HepG2 (cell line): ENCODE data around the gene CADPS.

Source experiments
- EP300 ChIP-seq, 3 experiments: sonication (generic) in 1 of 3; formaldehyde crosslinking in 1 of 3; IDR thresholded peaks; 2 replicates each; pipeline versions ENCODE4 v1.5.1 to v1.6.1; 2011 to 2020; ENCODE audit warnings: low read depth in 2 of 3, low read length in 2 of 3, borderline replicate concordance in 1 of 3, improper control_type of control experiment in 1 of 3, mild to moderate bottlenecking in 1 of 3, missing genetic modification reagents in 1 of 3, moderate library complexity in 1 of 3
- HDAC2 ChIP-seq: sonication (generic); formaldehyde crosslinking; IDR thresholded peaks from 2 replicates; pipeline ENCODE4 v1.4.0; 2020; ENCODE audit warnings: missing genetic modification reagents
- HOXA9 ChIP-seq: sonication (generic); formaldehyde crosslinking; IDR thresholded peaks from 2 replicates; pipeline ENCODE4 v1.8.1; 2022; ENCODE audit warnings: missing genetic modification reagents, mild to moderate bottlenecking, moderate library complexity, borderline replicate concordance
- NFKB2 ChIP-seq: sonication (generic); formaldehyde crosslinking; IDR thresholded peaks from 2 replicates; pipeline ENCODE4 v1.4.0; 2020; ENCODE audit warnings: missing genetic modification reagents, borderline replicate concordance
- POLR2A ChIP-seq, 2 experiments: IDR thresholded peaks; 2 replicates each; pipeline ENCODE4 v1.6.1; 2011; ENCODE audit warnings: low read depth in 2 of 2, low read length in 2 of 2, mild to moderate bottlenecking in 1 of 2, moderate library complexity in 1 of 2; ENCODE audit not compliant: insufficient read depth in 1 of 2
- RFX5 ChIP-seq: IDR thresholded peaks from 2 replicates; pipeline ENCODE4 v1.6.1; 2011; ENCODE audit warnings: low read depth, low read length, improper control_type of control experiment
- XBP1 ChIP-seq: sonication (generic); formaldehyde crosslinking; IDR thresholded peaks from 2 replicates; pipeline ENCODE4 v1.5.0; 2020; ENCODE audit warnings: missing genetic modification reagents
- ZNF282 ChIP-seq: fragments of 450-650 bp; IDR thresholded peaks from 2 replicates; pipeline ENCODE4 v1.6.1; 2018; ENCODE audit not compliant: partially characterized antibody
- TF ChIP-seq, protein P1 (sequence below): sonication (generic); formaldehyde crosslinking; IDR thresholded peaks from 2 replicates; pipeline ENCODE4 v1.5.0; 2020; ENCODE audit warnings: mild to moderate bottlenecking, missing genetic modification reagents, moderate library complexity
- TF ChIP-seq, protein P2 (sequence below): IDR thresholded peaks from 2 replicates; pipeline ENCODE4 v1.4.0; 2020; ENCODE audit warnings: mild to moderate bottlenecking, missing genetic modification reagents

DNA sequence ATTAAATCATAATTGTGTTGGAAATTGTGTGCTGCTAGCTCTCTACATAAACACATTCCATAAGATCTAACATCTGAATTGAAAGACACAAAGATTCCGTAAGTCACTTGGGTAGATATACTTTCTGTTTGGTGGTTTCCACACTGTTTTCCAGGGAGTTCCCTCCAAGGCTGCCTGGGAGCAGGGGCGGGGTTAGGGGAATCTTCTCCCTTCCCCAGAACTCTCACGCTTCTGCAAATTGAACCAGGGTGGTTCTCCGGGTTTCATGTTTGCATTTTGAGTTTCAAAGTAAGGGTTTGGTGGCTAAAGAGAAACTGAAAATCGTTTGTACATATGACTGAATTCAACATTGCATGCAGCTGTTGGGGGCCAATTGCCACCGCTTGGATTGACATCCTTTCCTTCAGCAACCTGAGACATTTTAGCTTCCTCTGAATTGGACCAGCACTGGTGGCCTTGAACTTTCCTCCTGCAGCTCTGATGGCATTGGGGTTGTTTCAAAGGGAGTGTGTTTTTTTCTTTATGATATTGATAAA is 309.1 kb downstream of the CADPS start:
- TF ChIP-seq HDAC2 (CRISPR knock-in tag) = no peak
- no peak for TF ChIP-seq XBP1 (CRISPR knock-in tag)
- TF ChIP-seq, protein P1, sequence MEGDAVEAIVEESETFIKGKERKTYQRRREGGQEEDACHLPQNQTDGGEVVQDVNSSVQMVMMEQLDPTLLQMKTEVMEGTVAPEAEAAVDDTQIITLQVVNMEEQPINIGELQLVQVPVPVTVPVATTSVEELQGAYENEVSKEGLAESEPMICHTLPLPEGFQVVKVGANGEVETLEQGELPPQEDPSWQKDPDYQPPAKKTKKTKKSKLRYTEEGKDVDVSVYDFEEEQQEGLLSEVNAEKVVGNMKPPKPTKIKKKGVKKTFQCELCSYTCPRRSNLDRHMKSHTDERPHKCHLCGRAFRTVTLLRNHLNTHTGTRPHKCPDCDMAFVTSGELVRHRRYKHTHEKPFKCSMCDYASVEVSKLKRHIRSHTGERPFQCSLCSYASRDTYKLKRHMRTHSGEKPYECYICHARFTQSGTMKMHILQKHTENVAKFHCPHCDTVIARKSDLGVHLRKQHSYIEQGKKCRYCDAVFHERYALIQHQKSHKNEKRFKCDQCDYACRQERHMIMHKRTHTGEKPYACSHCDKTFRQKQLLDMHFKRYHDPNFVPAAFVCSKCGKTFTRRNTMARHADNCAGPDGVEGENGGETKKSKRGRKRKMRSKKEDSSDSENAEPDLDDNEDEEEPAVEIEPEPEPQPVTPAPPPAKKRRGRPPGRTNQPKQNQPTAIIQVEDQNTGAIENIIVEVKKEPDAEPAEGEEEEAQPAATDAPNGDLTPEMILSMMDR (CRISPR knock-in tag) = no peak
- TF ChIP-seq, protein P2, sequence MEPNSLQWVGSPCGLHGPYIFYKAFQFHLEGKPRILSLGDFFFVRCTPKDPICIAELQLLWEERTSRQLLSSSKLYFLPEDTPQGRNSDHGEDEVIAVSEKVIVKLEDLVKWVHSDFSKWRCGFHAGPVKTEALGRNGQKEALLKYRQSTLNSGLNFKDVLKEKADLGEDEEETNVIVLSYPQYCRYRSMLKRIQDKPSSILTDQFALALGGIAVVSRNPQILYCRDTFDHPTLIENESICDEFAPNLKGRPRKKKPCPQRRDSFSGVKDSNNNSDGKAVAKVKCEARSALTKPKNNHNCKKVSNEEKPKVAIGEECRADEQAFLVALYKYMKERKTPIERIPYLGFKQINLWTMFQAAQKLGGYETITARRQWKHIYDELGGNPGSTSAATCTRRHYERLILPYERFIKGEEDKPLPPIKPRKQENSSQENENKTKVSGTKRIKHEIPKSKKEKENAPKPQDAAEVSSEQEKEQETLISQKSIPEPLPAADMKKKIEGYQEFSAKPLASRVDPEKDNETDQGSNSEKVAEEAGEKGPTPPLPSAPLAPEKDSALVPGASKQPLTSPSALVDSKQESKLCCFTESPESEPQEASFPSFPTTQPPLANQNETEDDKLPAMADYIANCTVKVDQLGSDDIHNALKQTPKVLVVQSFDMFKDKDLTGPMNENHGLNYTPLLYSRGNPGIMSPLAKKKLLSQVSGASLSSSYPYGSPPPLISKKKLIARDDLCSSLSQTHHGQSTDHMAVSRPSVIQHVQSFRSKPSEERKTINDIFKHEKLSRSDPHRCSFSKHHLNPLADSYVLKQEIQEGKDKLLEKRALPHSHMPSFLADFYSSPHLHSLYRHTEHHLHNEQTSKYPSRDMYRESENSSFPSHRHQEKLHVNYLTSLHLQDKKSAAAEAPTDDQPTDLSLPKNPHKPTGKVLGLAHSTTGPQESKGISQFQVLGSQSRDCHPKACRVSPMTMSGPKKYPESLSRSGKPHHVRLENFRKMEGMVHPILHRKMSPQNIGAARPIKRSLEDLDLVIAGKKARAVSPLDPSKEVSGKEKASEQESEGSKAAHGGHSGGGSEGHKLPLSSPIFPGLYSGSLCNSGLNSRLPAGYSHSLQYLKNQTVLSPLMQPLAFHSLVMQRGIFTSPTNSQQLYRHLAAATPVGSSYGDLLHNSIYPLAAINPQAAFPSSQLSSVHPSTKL (CRISPR knock-in tag) = no peak
- no peak for TF ChIP-seq RFX5
- no peak for TF ChIP-seq NFKB2 (CRISPR knock-in tag)
- TF ChIP-seq POLR2A (IDR thresholded peaks at IDR 0.05; ENCODE audit: insufficient read depth in 1 of 2, low read depth in 2 of 2, low read length in 2 of 2) = no peak
- no peak for TF ChIP-seq HOXA9 (CRISPR knock-in tag)
- no peak for TF ChIP-seq ZNF282
- TF ChIP-seq EP300 (IDR thresholded peaks at IDR 0.05; ENCODE audit: low read depth in 2 of 2, low read length in 2 of 2) = no peak
- TF ChIP-seq EP300 (CRISPR knock-in tag; IDR thresholded peaks at IDR 0.05; ENCODE audit: borderline replicate concordance) = no peak
